ENCODE data around the gene ATP10B. TPM values are rescaled to one million over a fixed set of nuclear protein-coding genes. Genes with fewer than 3 reads are reported as not detected.

ATP10B gene
- total RNA-seq, 1 experiment from 2014 or later, result 0.11 TPM

DNA sequence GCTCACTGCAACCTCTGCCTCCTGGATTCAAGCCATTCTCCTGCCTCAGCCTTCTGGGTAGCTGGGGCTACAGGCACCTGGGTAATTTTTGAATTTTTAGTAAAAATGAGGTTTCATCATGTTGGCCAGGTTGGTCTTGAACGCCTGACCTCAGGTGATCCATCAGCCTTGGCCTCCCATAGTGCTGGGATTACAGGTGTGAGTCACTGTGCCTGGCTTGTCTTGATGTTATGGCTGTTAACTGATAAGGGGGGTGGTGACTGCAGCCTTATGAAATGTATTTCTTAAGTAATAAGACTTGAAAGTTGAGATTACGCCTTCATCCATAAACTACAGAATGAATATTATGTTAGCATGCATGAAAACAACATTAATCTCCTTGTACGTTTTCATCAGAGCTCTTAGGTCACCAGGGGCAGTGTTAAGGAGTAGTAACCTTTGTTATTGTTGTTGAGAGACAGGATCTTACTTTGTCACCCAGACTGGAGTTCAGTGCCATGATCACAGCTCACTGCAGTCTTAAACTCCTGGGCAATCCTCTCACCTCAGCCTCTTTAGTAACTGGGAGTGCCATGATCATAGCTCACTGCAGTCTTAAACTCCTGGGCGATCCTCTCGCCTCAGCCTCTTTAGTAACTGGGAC lies 148.3 kb downstream of the ATP10B start:
- POLR2A ChIA-PET, result no interaction called here
- no peak overlapping the region for H3K27ac Mint-ChIP-seq
- no peaks in the 10 kb centered on the region; the same call in 1 of the 2 replicates for H3K36me3 Mint-ChIP-seq
- no peak for ATAC-seq
- DNase-seq (ENCODE audit: low spot score), result no peak
- TF ChIP-seq, protein P1, sequence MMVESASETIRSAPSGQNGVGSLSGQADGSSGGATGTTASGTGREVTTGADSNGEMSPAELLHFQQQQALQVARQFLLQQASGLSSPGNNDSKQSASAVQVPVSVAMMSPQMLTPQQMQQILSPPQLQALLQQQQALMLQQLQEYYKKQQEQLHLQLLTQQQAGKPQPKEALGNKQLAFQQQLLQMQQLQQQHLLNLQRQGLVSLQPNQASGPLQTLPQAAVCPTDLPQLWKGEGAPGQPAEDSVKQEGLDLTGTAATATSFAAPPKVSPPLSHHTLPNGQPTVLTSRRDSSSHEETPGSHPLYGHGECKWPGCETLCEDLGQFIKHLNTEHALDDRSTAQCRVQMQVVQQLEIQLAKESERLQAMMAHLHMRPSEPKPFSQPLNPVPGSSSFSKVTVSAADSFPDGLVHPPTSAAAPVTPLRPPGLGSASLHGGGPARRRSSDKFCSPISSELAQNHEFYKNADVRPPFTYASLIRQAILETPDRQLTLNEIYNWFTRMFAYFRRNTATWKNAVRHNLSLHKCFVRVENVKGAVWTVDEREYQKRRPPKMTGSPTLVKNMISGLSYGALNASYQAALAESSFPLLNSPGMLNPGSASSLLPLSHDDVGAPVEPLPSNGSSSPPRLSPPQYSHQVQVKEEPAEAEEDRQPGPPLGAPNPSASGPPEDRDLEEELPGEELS (CRISPR knock-in tag; IDR thresholded peaks at IDR 0.05), result no peak
- TF ChIP-seq FOXK1 (CRISPR knock-in tag; IDR thresholded peaks at IDR 0.05) (no peak), NR2C2 (CRISPR knock-in tag; IDR thresholded peaks at IDR 0.05) (no peak), ZNF263 (CRISPR knock-in tag; IDR thresholded peaks at IDR 0.05; ENCODE audit: low read depth) (no peak), ZNF232 (CRISPR knock-in tag; IDR thresholded peaks at IDR 0.05) (no peak), TCF7 (CRISPR knock-in tag; IDR thresholded peaks at IDR 0.05; ENCODE audit: low read depth) (no peak), NFYB (CRISPR knock-in tag; conservative IDR thresholded peaks at IDR 0.05; ENCODE audit: low read depth) (no peak), OVOL2 (CRISPR knock-in tag; IDR thresholded peaks at IDR 0.05; ENCODE audit: borderline replicate concordance) (no peak), SMAD4 (CRISPR knock-in tag; IDR thresholded peaks at IDR 0.05) (no peak), EMX1 (CRISPR knock-in tag; IDR thresholded peaks at IDR 0.05) (no peak), NFE2L1 (CRISPR knock-in tag; IDR thresholded peaks at IDR 0.05) (no peak), MXD4 (CRISPR knock-in tag; IDR thresholded peaks at IDR 0.05; ENCODE audit: borderline replicate concordance) (no peak), ARID4B (CRISPR knock-in tag; IDR thresholded peaks at IDR 0.05; ENCODE audit: borderline replicate concordance) (no peak), ETV6 (CRISPR knock-in tag; IDR thresholded peaks at IDR 0.05) (no peak)
- TF ChIP-seq, protein P2, sequence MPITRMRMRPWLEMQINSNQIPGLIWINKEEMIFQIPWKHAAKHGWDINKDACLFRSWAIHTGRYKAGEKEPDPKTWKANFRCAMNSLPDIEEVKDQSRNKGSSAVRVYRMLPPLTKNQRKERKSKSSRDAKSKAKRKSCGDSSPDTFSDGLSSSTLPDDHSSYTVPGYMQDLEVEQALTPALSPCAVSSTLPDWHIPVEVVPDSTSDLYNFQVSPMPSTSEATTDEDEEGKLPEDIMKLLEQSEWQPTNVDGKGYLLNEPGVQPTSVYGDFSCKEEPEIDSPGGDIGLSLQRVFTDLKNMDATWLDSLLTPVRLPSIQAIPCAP (CRISPR knock-in tag; IDR thresholded peaks at IDR 0.05), result no peak
- H3K27me3 Mint-ChIP-seq (ENCODE audit: low read depth), result no peaks in the 10 kb centered on the region
- H3K4me3 Mint-ChIP-seq, result no peak overlapping the region
- no peaks in the 10 kb centered on the region for H3K4me1 Mint-ChIP-seq
- CTCF ChIA-PET, result no interaction called here
- H3K9me3 Mint-ChIP-seq, result peaks cover 11% of the 10 kb centered on the region

- peaks cover 10% of the 10 kb centered on the region for H3K9me3 Mint-ChIP-seq
- ATAC-seq (no peak), DNase-seq (ENCODE audit: low spot score) (no peak)
- H3K27ac Mint-ChIP-seq, result no peak overlapping the region
- H3K36me3 Mint-ChIP-seq, result no peaks in the 10 kb centered on the region; the same call in 1 of the 2 replicates
- POLR2A ChIA-PET, result no interaction called here
- TF ChIP-seq ZNF416 (CRISPR knock-in tag; IDR thresholded peaks at IDR 0.05) (no peak), ZNF423 (CRISPR knock-in tag; IDR thresholded peaks at IDR 0.05) (no peak), NFE2L1 (CRISPR knock-in tag; IDR thresholded peaks at IDR 0.05) (no peak), ZNF219 (CRISPR knock-in tag; IDR thresholded peaks at IDR 0.05; ENCODE audit: borderline replicate concordance) (no peak), ESRRA (CRISPR knock-in tag; IDR thresholded peaks at IDR 0.05; ENCODE audit: borderline replicate concordance) (no peak), ZNF671 (CRISPR knock-in tag; IDR thresholded peaks at IDR 0.05) (no peak), AR (CRISPR knock-in tag; IDR thresholded peaks at IDR 0.05) (no peak)
- TF ChIP-seq, protein P3, sequence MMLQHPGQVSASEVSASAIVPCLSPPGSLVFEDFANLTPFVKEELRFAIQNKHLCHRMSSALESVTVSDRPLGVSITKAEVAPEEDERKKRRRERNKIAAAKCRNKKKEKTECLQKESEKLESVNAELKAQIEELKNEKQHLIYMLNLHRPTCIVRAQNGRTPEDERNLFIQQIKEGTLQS (CRISPR knock-in tag; conservative IDR thresholded peaks at IDR 0.05), result no peak
- TF ChIP-seq, protein P4, sequence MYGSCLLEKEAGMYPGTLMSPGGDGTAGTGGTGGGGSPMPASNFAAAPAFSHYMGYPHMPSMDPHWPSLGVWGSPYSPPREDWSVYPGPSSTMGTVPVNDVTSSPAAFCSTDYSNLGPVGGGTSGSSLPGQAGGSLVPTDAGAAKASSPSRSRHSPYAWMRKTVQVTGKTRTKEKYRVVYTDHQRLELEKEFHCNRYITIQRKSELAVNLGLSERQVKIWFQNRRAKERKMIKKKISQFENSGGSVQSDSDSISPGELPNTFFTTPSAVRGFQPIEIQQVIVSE (CRISPR knock-in tag; IDR thresholded peaks at IDR 0.05; ENCODE audit: borderline replicate concordance), result no peak
- TF ChIP-seq, protein P2 (CRISPR knock-in tag; IDR thresholded peaks at IDR 0.05), result no peak
- no peaks in the 10 kb centered on the region for H3K27me3 Mint-ChIP-seq (ENCODE audit: low read depth)
- H3K4me3 Mint-ChIP-seq, result no peak overlapping the region
- no peaks in the 10 kb centered on the region for H3K4me1 Mint-ChIP-seq
- CTCF ChIA-PET, result no interaction called here
Measured at GRCh38 chr5:160702934-160703333, 149.1 kb downstream of the ATP10B start.

All from WTC11 (cell line).